ENCODE data around the gene DTHD1. TPM values are rescaled to one million over a fixed set of nuclear protein-coding genes. Genes with fewer than 3 reads are reported as not detected.

Gene DTHD1
- total RNA-seq, 4 donors from 2014 or later = 0.68 to 1.3 TPM; not detected in 2

- TF ChIP-seq EP300 (IDR thresholded peaks at IDR 0.05; ENCODE audit: low read depth) = no peak
- no peak for TF ChIP-seq POLR2A (IDR thresholded peaks at IDR 0.05)
- TF ChIP-seq POLR2AphosphoS5 (IDR thresholded peaks at IDR 0.05) = no peak
- no peak for TF ChIP-seq CTCF (IDR thresholded peaks at IDR 0.05)
- in situ Hi-C loops (cut with MboI; ENCODE audit: low pct_ligation_motif_present in 1 of 4, low pct_unique_long_range_greater_than_20kb in 1 of 4, low sequenced_read_pairs in 3 of 4) (no loop called here), intact Hi-C loops (cut with DNase I; ENCODE audit: low total_unique reads) (no loop called here)
- 70 to 73% methylated on average over 3 of the region's 3 CpGs for WGBS, 2 donors (ENCODE audit: low coverage in 1 of 2)
- Histone ChIP-seq H3K4me1 (peaks cover 0 to 6% (median 0%) of the 10 kb centered on the region in 4 donors), H3K27ac (no peak overlapping the region), H3K9me3 (no peaks in the 10 kb centered on the region), H3K36me3 (no peaks in the 10 kb centered on the region), H3K27me3 (no peaks in the 10 kb centered on the region), H3K4me3 (no peak overlapping the region)
- DNase-seq = no peak
These were observed 44.5 kb downstream of the DTHD1 start for GRCh38 chr4:36325926-36326325.

GRCh38 chr4:36326476-36327029 lies 45.1 kb downstream of the DTHD1 start:
- Histone ChIP-seq H3K9me3 (no peaks in the 10 kb centered on the region), H3K4me1 (peaks cover 0 to 6% (median 0%) of the 10 kb centered on the region in 4 donors), H3K27me3 (no peaks in the 10 kb centered on the region), H3K4me3 (no peak overlapping the region), H3K36me3 (no peaks in the 10 kb centered on the region), H3K27ac (no peak overlapping the region)
- no peak for TF ChIP-seq CTCF (IDR thresholded peaks at IDR 0.05)
- no peak for TF ChIP-seq EP300 (IDR thresholded peaks at IDR 0.05; ENCODE audit: low read depth)
- no peak for TF ChIP-seq POLR2AphosphoS5 (IDR thresholded peaks at IDR 0.05)
- TF ChIP-seq POLR2A (IDR thresholded peaks at IDR 0.05) = no peak
- WGBS, 2 donors (ENCODE audit: low coverage in 1 of 2) = 78 to 94% methylated on average over 1 to 4 of the region's 4 CpGs
- in situ Hi-C loops (cut with MboI; ENCODE audit: low pct_ligation_motif_present in 1 of 4, low pct_unique_long_range_greater_than_20kb in 1 of 4, low sequenced_read_pairs in 3 of 4) (no loop called here), intact Hi-C loops (cut with DNase I; ENCODE audit: low total_unique reads) (no loop called here)
- no peak for DNase-seq

GRCh38 chr4:36327400-36327799 lies 46.0 kb downstream of the DTHD1 start:
- DNase-seq = no peak
- no peak overlapping the region for H3K4me3 ChIP-seq
- no peak overlapping the region for H3K27ac ChIP-seq
- no peak for TF ChIP-seq POLR2AphosphoS5 (IDR thresholded peaks at IDR 0.05)
- TF ChIP-seq CTCF (IDR thresholded peaks at IDR 0.05) = no peak
- no peak for TF ChIP-seq POLR2A (IDR thresholded peaks at IDR 0.05)
- no peak for TF ChIP-seq EP300 (IDR thresholded peaks at IDR 0.05; ENCODE audit: low read depth)
- intact Hi-C loops (cut with DNase I; ENCODE audit: low total_unique reads) (no loop called here), in situ Hi-C loops (cut with MboI; ENCODE audit: low pct_ligation_motif_present in 1 of 4, low pct_unique_long_range_greater_than_20kb in 1 of 4, low sequenced_read_pairs in 3 of 4) (no loop called here)
- H3K27me3 ChIP-seq = no peaks in the 10 kb centered on the region
- H3K4me1 ChIP-seq = peaks cover 0 to 6% (median 0%) of the 10 kb centered on the region in 4 donors
- no peaks in the 10 kb centered on the region for H3K9me3 ChIP-seq
- no peaks in the 10 kb centered on the region for H3K36me3 ChIP-seq
- WGBS, 2 donors (ENCODE audit: low coverage in 1 of 2) = 63 to 70% methylated on average over 5 of the region's 5 CpGs

DNA sequence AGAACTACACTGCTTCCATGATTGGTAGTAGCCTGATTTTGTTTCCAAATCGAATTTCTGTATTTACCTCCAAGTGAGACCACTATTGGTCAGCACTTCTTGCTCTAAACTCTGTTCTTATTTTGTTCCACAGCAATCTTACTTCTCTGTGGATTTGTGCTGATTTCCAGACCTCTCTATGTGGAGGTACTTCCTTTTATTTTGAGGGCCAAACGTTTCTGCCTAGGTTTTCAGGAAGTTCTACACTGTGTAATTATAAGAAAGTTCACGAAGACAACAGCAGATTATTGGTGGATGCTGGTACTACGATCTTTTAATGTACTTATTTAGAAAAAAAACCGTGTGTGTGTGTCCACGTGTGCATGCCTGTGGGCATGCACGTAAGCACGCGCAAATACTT lies 46.7 kb downstream of the DTHD1 start:
- DNase-seq = no peak
- in situ Hi-C loops (cut with MboI; ENCODE audit: low pct_ligation_motif_present in 1 of 4, low pct_unique_long_range_greater_than_20kb in 1 of 4, low sequenced_read_pairs in 3 of 4) = no loop called here
- H3K27me3 ChIP-seq = no peaks in the 10 kb centered on the region
- H3K9me3 ChIP-seq = no peaks in the 10 kb centered on the region
- WGBS, 2 donors (ENCODE audit: low coverage in 1 of 2) = 69 to 81% methylated on average over 9 of the region's 9 CpGs
- peaks cover 0 to 6% (median 0%) of the 10 kb centered on the region in 4 donors for H3K4me1 ChIP-seq
- intact Hi-C loops (cut with DNase I; ENCODE audit: low total_unique reads) = no loop called here
- no peak for TF ChIP-seq EP300 (IDR thresholded peaks at IDR 0.05; ENCODE audit: low read depth)
- TF ChIP-seq CTCF (IDR thresholded peaks at IDR 0.05) = no peak
- TF ChIP-seq POLR2AphosphoS5 (IDR thresholded peaks at IDR 0.05) = no peak
- TF ChIP-seq POLR2A (IDR thresholded peaks at IDR 0.05) = no peak
- H3K4me3 ChIP-seq = no peak overlapping the region
- no peaks in the 10 kb centered on the region for H3K36me3 ChIP-seq
- H3K27ac ChIP-seq = no peak overlapping the region
